IMR-90 (cell line): ENCODE results near the gene HSPA1A. TPM values are rescaled to one million over a fixed set of nuclear protein-coding genes. Genes with fewer than 3 reads are reported as not detected.

Source experiments
- ATAC-seq: fragments of 200-7000 bp; cut with Tn5 transposase; 2 replicates; pipeline ENCODE4 v1.9.1; 2020; ENCODE audit warnings: low read depth, mild to moderate bottlenecking, moderate library complexity
- BruUV-seq: library from RNA; stranded (reverse); fragments of 400-500 nt; replicated peaks from 2 replicates; lab custom pipeline; 2021; lab: Mats Ljungman, UMichigan
- CTCF ChIA-PET: fragments of 300-600 bp; formaldehyde crosslinking; extraction: SDS; loops from one replicate; lab custom pipeline; 2021; ENCODE audit warnings: antibody characterized with exemption; lab: Yijun Ruan, JAX
- POLR2A ChIA-PET: fragments of 300-600 bp; sonication (Branson Sonifier 250); formaldehyde crosslinking; loops from one replicate; lab custom pipeline; 2022; ENCODE audit warnings: antibody characterized with exemption; ENCODE audit not compliant: unreplicated experiment; lab: Charles Lee
- DNase-seq: peaks from one replicate; pipeline ENCODE4 v3.0.0; 2013
- H2AFZ ChIP-seq: replicated peaks from 2 replicates; pipeline ENCODE3; 2013; ENCODE audit warnings: low read length, mild to moderate bottlenecking; ENCODE audit not compliant: poor library complexity
- H2AK5ac ChIP-seq: 2 replicates; pipeline ENCODE4 v1.6.1; 2013; ENCODE audit warnings: low read depth, low read length, inconsistent platforms
- H2AK9ac ChIP-seq: replicated peaks from 2 replicates; pipeline ENCODE3; 2013; ENCODE audit warnings: mild to moderate bottlenecking, low read depth, low read length, moderate library complexity; ENCODE audit not compliant: poor library complexity
- H2BK120ac ChIP-seq: 2 replicates; pipeline ENCODE4 v1.6.1; 2013; ENCODE audit warnings: low read depth, low read length, inconsistent platforms
- H2BK15ac ChIP-seq: 3 replicates; pipeline ENCODE4 v1.6.1; 2013; ENCODE audit warnings: low read depth, low read length, inconsistent platforms
- H2BK20ac ChIP-seq: 2 replicates; pipeline ENCODE4 v1.6.1; 2013; ENCODE audit warnings: low read depth, mild to moderate bottlenecking, inconsistent platforms, low read length, moderate library complexity
- H2BK5ac ChIP-seq: 2 replicates; pipeline ENCODE4 v1.6.1; 2013; ENCODE audit warnings: mild to moderate bottlenecking, low read depth, low read length, inconsistent platforms; ENCODE audit not compliant: poor library complexity, severe bottlenecking
- H3K14ac ChIP-seq: replicated peaks from 2 replicates; pipeline ENCODE4 v1.6.1; 2013; ENCODE audit warnings: low read depth, low read length, inconsistent platforms
- H3K18ac ChIP-seq: 2 replicates; pipeline ENCODE4 v1.6.1; 2013; ENCODE audit warnings: low read depth, low read length, control low read depth
- H3K23ac ChIP-seq: 2 replicates; pipeline ENCODE4 v1.6.1; 2013; ENCODE audit warnings: low read depth, low read length, inconsistent platforms
- H3K27ac ChIP-seq: 2 replicates; pipeline ENCODE4 v1.5.1; 2013; ENCODE audit warnings: mild to moderate bottlenecking, control low read depth, low read length; ENCODE audit not compliant: insufficient read depth
- H3K27me3 ChIP-seq: 2 replicates; pipeline ENCODE4 v1.6.1; 2013; ENCODE audit warnings: low read length; ENCODE audit not compliant: control insufficient read depth, insufficient read depth
- H3K36me3 ChIP-seq: 2 replicates; pipeline ENCODE4 v1.6.1; 2013; ENCODE audit warnings: low read length, mixed read lengths; ENCODE audit not compliant: control insufficient read depth, insufficient read depth
- H3K4ac ChIP-seq: 2 replicates; pipeline ENCODE4 v1.6.1; 2013; ENCODE audit warnings: low read depth, low read length, inconsistent platforms
- H3K4me1 ChIP-seq: 2 replicates; pipeline ENCODE4 v1.6.1; 2013; ENCODE audit warnings: low read length, mixed read lengths; ENCODE audit not compliant: control insufficient read depth, insufficient read depth
- H3K4me2 ChIP-seq: 2 replicates; pipeline ENCODE4 v1.6.1; 2013; ENCODE audit warnings: low read depth, mild to moderate bottlenecking, control low read depth, low read length, moderate library complexity
- H3K4me3 ChIP-seq: 2 replicates; pipeline ENCODE4 v1.5.1; 2013; ENCODE audit warnings: low read depth, mild to moderate bottlenecking, control low read depth, low read length, moderate library complexity; ENCODE audit not compliant: insufficient read depth
- H3K56ac ChIP-seq: 2 replicates; pipeline ENCODE4 v1.6.1; 2013; ENCODE audit warnings: low read length, inconsistent platforms; ENCODE audit not compliant: insufficient read depth; ENCODE audit errors: extremely low read depth
- H3K79me1 ChIP-seq, 2 experiments: 2 replicates each; pipeline ENCODE4 v1.6.1; 2013; ENCODE audit warnings: low read length in 2 of 2, inconsistent platforms in 1 of 2, low read depth in 1 of 2
- H3K9ac ChIP-seq: 2 replicates; pipeline ENCODE4 v1.6.1; 2013; ENCODE audit warnings: low read depth, low read length, control low read depth
- H3K9me1 ChIP-seq: 2 replicates; pipeline ENCODE4 v1.6.1; 2013; ENCODE audit warnings: low read length, inconsistent platforms; ENCODE audit not compliant: insufficient read depth
- H3K9me3 ChIP-seq: 2 replicates; pipeline ENCODE4 v1.6.1; 2013; ENCODE audit warnings: low read length; ENCODE audit not compliant: control insufficient read depth, insufficient read depth
- H4K20me1 ChIP-seq: 2 replicates; pipeline ENCODE4 v1.6.1; 2013; ENCODE audit warnings: low read length, inconsistent platforms; ENCODE audit not compliant: insufficient read depth
- H4K5ac ChIP-seq: 2 replicates; pipeline ENCODE4 v1.6.1; 2013; ENCODE audit warnings: mild to moderate bottlenecking, low read depth, low read length, control low read depth
- H4K8ac ChIP-seq, 2 experiments: 2 replicates each; pipeline ENCODE4 v1.6.1; 2013; ENCODE audit warnings: low read depth in 2 of 2, low read length in 2 of 2, control low read depth in 1 of 2, inconsistent platforms in 1 of 2
- H4K91ac ChIP-seq: 2 replicates; pipeline ENCODE4 v1.6.1; 2013; ENCODE audit warnings: low read depth, low read length, inconsistent platforms; ENCODE audit not compliant: insufficient read depth
- MAZ ChIP-seq: IDR thresholded peaks from 2 replicates; pipeline ENCODE4 v1.6.1; 2012; ENCODE audit warnings: low read depth, mild to moderate bottlenecking, low read length, improper control_type of control experiment, moderate library complexity, borderline replicate concordance
- NFE2L2 ChIP-seq: fragments of 150-350 bp; IDR thresholded peaks from 2 replicates; pipeline ENCODE4 v1.6.1; 2016; ENCODE audit warnings: low read depth, mild to moderate bottlenecking, low read length
- RAD21 ChIP-seq: IDR thresholded peaks from 2 replicates; pipeline ENCODE4 v1.6.1; 2012; ENCODE audit warnings: low read length, improper control_type of control experiment
- SMC3 ChIP-seq: fragments of 150-350 bp; IDR thresholded peaks from 2 replicates; pipeline ENCODE4 v1.6.1; 2016; ENCODE audit warnings: low read depth, mild to moderate bottlenecking, antibody characterized with exemption, low read length, moderate library complexity
- WGBS, 2 experiments: methylation state at CpG; one replicate each; pipeline versions ENCODE4 v1.1.5 to v1.1.7; 2013; ENCODE audit warnings: missing lambda C conversion rate in 2 of 2; ENCODE audit not compliant: insufficient read length in 1 of 2; ENCODE audit errors: extremely low coverage in 2 of 2; 5-methylcytosine and 5-hydroxymethylcytosine counted together
- dilution Hi-C: fragments of 300-500 bp; cut with HindIII; formaldehyde crosslinking; loops from one replicate; pipeline ENCODE4 v1.14.3; 2018; ENCODE audit warnings: low sequenced_read_pairs; ENCODE audit not compliant: unreplicated experiment
- in situ Hi-C: fragments of 300-500 bp; cut with MboI; formaldehyde crosslinking; loops from 3 replicates; pipeline ENCODE4 v1.14.3; 2019; ENCODE audit warnings: low sequenced_read_pairs, inconsistent platforms, mixed read lengths
- intact Hi-C: fragments of 100-400 bp; cut with micrococcal nuclease; formaldehyde crosslinking; loops from 2 replicates; pipeline ENCODE4 v1.10.0; 2022
- polyA plus RNA-seq, 3 experiments: library from polyadenylated mRNA; depleted of rRNA; stranded (reverse); fragments of >200 nt; gene quantifications; 2 replicates each; pipeline ENCODE4 v1.2.3, GENCODE V29; 2012; ENCODE audit warnings: low replicate concordance in 1 of 3
- total RNA-seq: library from RNA; depleted of rRNA; stranded (reverse); fragments of >200 nt; gene quantifications from 2 replicates; pipeline ENCODE4 v1.2.3, GENCODE V29; 2012

HSPA1A gene
- total and polyA plus RNA-seq, 2 of the 4 experiments (the other 2 are of a cell fraction): 94.6 to 95.3 TPM

DNA sequence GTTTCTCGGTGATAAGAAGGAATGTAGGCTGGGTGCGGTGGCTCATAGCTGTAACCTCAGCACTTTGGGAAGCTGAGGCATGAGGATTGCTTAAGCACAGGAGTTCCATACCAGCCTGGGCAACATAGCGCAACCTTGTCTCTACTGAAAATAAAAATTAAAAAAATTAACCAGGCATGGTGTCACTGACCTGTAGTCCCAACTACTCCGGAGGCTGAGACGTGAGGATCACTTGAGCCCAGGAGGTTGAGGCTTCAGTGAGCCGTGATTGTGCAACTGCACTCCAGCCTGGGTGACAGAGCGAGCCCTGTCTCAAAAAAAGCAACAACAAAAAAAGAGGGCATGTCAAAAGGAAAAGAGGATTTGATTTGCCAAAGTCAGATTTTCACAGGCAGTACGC, 43.4 kb downstream of the HSPA1A start:
- H2AK5ac ChIP-seq: no peak overlapping the region
- H4K91ac ChIP-seq: no peak overlapping the region
- H3K4ac ChIP-seq: no peak overlapping the region
- H3K9ac ChIP-seq: no peak overlapping the region
- DNase-seq (no peak), ATAC-seq (no peak)
- no peaks in the 10 kb centered on the region for H3K9me3 ChIP-seq
- H3K23ac ChIP-seq: no peak overlapping the region
- CTCF ChIA-PET: no interaction called here
- intact Hi-C loops (no loop called here), in situ Hi-C loops (no loop called here), dilution Hi-C loops (no loop called here)
- no peak overlapping the region for H4K5ac ChIP-seq
- POLR2A ChIA-PET: no interaction called here
- no peak overlapping the region for H2AFZ ChIP-seq
- no peak overlapping the region for H2AK9ac ChIP-seq
- H3K27ac ChIP-seq: no peak overlapping the region
- H2BK20ac ChIP-seq: no peak overlapping the region
- H3K14ac ChIP-seq: no peak overlapping the region
- no peak overlapping the region for H2BK5ac ChIP-seq
- no peak overlapping the region for H3K56ac ChIP-seq
- no peak overlapping the region for H3K4me3 ChIP-seq
- no peak overlapping the region for H3K4me2 ChIP-seq
- peaks cover 2% of the 10 kb centered on the region; the same call in 1 of the 2 replicates for H3K9me1 ChIP-seq
- no peak overlapping the region for H2BK120ac ChIP-seq
- no peak overlapping the region for H3K18ac ChIP-seq
- no peaks in the 10 kb centered on the region for H4K20me1 ChIP-seq
- TF ChIP-seq RAD21: no peak
- TF ChIP-seq NFE2L2: no peak
- no peak for TF ChIP-seq SMC3
- no peak for TF ChIP-seq MAZ
- H3K27me3 ChIP-seq: no peaks in the 10 kb centered on the region
- H3K79me1 ChIP-seq: peaks cover 7 to 14% of the 10 kb centered on the region in 2 experiments; a peak in 2 of 4 replicates
- H2BK15ac ChIP-seq: no peak overlapping the region
- peaks cover 23% of the 10 kb centered on the region for H3K36me3 ChIP-seq
- no peak overlapping the region for H4K8ac ChIP-seq
- BruUV-seq: no TSS peak
- H3K4me1 ChIP-seq: peaks cover 4% of the 10 kb centered on the region
- WGBS, 2 experiments: 100% methylated on average over 3 of the region's 8 CpGs; no CpG with 5 or more reads in 1 of the 2 experiments
